HEK293 (cell line): Measurements from ENCODE around the gene IFRD2.

ENCODE experiments used
- YY1 ChIP-seq: fragments of 450-650 bp; formaldehyde crosslinking; IDR thresholded peaks from 2 replicates; pipeline ENCODE4 v1.5.1; 2018; ENCODE audit warnings: missing biosample characterization, missing genetic modification characterization
- ZFP41 ChIP-seq: fragments of 450-650 bp; formaldehyde crosslinking; IDR thresholded peaks from 2 replicates; pipeline ENCODE4 v1.5.1; 2016; ENCODE audit warnings: missing biosample characterization, missing genetic modification characterization, borderline replicate concordance
- ZNF585B ChIP-seq: fragments of 450-650 bp; formaldehyde crosslinking; IDR thresholded peaks from 2 replicates; pipeline ENCODE4 v1.5.1; 2016; ENCODE audit warnings: missing biosample characterization, missing genetic modification characterization
- ZSCAN5A ChIP-seq: fragments of 450-650 bp; formaldehyde crosslinking; IDR thresholded peaks from 2 replicates; pipeline ENCODE4 v1.5.1; 2016; ENCODE audit warnings: missing biosample characterization, missing genetic modification characterization
- TF ChIP-seq, protein P1 (sequence below): fragments of 450-650 bp; formaldehyde crosslinking; IDR thresholded peaks from 2 replicates; pipeline ENCODE4 v1.5.1; 2016; ENCODE audit warnings: missing biosample characterization, missing genetic modification characterization
- TF ChIP-seq, protein P2 (sequence below): fragments of 450-650 bp; formaldehyde crosslinking; IDR thresholded peaks from 2 replicates; pipeline ENCODE4 v1.5.1; 2017; ENCODE audit warnings: missing biosample characterization, missing genetic modification characterization
- TF ChIP-seq, protein P3 (sequence below): fragments of 450-650 bp; formaldehyde crosslinking; IDR thresholded peaks from 2 replicates; pipeline ENCODE4 v1.5.1; 2017; ENCODE audit warnings: missing biosample characterization, missing genetic modification characterization

DNA sequence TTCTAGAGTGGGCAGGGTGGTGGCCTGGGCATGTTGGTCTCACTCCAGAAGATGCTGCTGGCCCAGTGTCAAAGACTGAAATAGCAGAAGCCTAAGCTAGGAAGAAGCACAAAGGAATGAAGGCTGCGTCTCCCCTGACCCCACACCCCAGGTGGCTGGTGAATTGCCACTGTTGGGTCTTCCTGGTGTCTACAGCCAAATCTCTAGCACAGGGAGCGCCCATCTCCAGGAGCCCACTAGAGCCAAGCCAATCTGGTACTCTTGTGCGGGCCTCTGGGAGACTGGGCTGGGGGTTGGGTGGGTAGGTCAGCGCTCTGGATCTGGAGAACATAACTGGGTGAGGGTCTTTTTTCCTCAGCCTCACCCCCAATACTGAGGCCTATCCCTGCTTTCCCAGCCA lies 34.9 kb upstream of the IFRD2 start:
- no peak for TF ChIP-seq ZSCAN5A (tag by site-specific recombination)
- TF ChIP-seq ZFP41 (tag by site-specific recombination) = no peak
- TF ChIP-seq, protein P1, sequence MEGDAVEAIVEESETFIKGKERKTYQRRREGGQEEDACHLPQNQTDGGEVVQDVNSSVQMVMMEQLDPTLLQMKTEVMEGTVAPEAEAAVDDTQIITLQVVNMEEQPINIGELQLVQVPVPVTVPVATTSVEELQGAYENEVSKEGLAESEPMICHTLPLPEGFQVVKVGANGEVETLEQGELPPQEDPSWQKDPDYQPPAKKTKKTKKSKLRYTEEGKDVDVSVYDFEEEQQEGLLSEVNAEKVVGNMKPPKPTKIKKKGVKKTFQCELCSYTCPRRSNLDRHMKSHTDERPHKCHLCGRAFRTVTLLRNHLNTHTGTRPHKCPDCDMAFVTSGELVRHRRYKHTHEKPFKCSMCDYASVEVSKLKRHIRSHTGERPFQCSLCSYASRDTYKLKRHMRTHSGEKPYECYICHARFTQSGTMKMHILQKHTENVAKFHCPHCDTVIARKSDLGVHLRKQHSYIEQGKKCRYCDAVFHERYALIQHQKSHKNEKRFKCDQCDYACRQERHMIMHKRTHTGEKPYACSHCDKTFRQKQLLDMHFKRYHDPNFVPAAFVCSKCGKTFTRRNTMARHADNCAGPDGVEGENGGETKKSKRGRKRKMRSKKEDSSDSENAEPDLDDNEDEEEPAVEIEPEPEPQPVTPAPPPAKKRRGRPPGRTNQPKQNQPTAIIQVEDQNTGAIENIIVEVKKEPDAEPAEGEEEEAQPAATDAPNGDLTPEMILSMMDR (tag by site-specific recombination) = no peak
- no peak for TF ChIP-seq YY1
- TF ChIP-seq, protein P2, sequence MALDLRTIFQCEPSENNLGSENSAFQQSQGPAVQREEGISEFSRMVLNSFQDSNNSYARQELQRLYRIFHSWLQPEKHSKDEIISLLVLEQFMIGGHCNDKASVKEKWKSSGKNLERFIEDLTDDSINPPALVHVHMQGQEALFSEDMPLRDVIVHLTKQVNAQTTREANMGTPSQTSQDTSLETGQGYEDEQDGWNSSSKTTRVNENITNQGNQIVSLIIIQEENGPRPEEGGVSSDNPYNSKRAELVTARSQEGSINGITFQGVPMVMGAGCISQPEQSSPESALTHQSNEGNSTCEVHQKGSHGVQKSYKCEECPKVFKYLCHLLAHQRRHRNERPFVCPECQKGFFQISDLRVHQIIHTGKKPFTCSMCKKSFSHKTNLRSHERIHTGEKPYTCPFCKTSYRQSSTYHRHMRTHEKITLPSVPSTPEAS (tag by site-specific recombination) = no peak
- TF ChIP-seq ZNF585B = no peak
- TF ChIP-seq, protein P3, sequence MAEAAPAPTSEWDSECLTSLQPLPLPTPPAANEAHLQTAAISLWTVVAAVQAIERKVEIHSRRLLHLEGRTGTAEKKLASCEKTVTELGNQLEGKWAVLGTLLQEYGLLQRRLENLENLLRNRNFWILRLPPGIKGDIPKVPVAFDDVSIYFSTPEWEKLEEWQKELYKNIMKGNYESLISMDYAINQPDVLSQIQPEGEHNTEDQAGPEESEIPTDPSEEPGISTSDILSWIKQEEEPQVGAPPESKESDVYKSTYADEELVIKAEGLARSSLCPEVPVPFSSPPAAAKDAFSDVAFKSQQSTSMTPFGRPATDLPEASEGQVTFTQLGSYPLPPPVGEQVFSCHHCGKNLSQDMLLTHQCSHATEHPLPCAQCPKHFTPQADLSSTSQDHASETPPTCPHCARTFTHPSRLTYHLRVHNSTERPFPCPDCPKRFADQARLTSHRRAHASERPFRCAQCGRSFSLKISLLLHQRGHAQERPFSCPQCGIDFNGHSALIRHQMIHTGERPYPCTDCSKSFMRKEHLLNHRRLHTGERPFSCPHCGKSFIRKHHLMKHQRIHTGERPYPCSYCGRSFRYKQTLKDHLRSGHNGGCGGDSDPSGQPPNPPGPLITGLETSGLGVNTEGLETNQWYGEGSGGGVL = no peak
